ENCODE results near the gene ARHGEF4. TPM values are rescaled to one million over a fixed set of nuclear protein-coding genes. Genes with fewer than 3 reads are reported as not detected.

The ARHGEF4 gene
- total RNA-seq, 1 experiment from 2014 or later, result 12.6 TPM

- Histone ChIP-seq H2BK20ac (ENCODE audit: low read depth, low read length, poor library complexity, severe bottlenecking) (no peak overlapping the region), H3K4ac (ENCODE audit: low read depth, low read length) (no peak overlapping the region), H3K4me1 (ENCODE audit: insufficient read depth, low read length) (peaks cover 2% of the 10 kb centered on the region; the same call in 1 of the 2 replicates), H3K23ac (ENCODE audit: insufficient read length, low read depth, low read length) (no peak overlapping the region), H2BK12ac (ENCODE audit: insufficient read length, low read depth, low read length) (no peak overlapping the region), H4K5ac (ENCODE audit: insufficient read length, low read depth, low read length) (no peak overlapping the region), H3K4me2 (ENCODE audit: insufficient read depth, insufficient read length, low read length) (no peak overlapping the region), H2AFZ (ENCODE audit: low read length) (no peak overlapping the region), H2BK15ac (ENCODE audit: low read depth, low read length) (no peak overlapping the region), H4K91ac (ENCODE audit: insufficient read length, low read depth, low read length) (no peak overlapping the region), H3K79me2 (ENCODE audit: insufficient read depth, low read length) (no peaks in the 10 kb centered on the region), H3K79me1 (ENCODE audit: insufficient read depth, low read depth, low read length, poor library complexity, severe bottlenecking) (no peaks in the 10 kb centered on the region), H3K56ac (ENCODE audit: insufficient read length, low read depth, low read length) (no peak overlapping the region), H3K27ac (ENCODE audit: insufficient read length, low read depth, low read length) (no peak overlapping the region), H2BK120ac (ENCODE audit: low read depth, low read length, poor library complexity, severe bottlenecking) (no peak overlapping the region), H3T11ph (ENCODE audit: low read length) (no peak overlapping the region), H3K27me3 (ENCODE audit: insufficient read depth, low read length) (no peaks in the 10 kb centered on the region), H3K18ac (ENCODE audit: insufficient read length, low read depth, low read length) (no peak overlapping the region), H4K20me1 (ENCODE audit: control insufficient read depth, insufficient read depth, insufficient read length) (peaks cover 3% of the 10 kb centered on the region), H4K8ac (replicated peaks; ENCODE audit: insufficient read length, low read depth, low read length) (no peak overlapping the region), H3K9me3 (ENCODE audit: control insufficient read depth, low read depth, low read length) (no peaks in the 10 kb centered on the region), H3K14ac (ENCODE audit: insufficient read depth, low read length) (no peak overlapping the region), H2AK5ac (ENCODE audit: insufficient read length, low read length) (no peak overlapping the region), H2BK5ac (ENCODE audit: insufficient read length, low read length) (no peak overlapping the region), H3K9ac (ENCODE audit: extremely low read depth, insufficient read length, low read length) (no peak overlapping the region), H3K23me2 (ENCODE audit: insufficient read length, low read depth, low read length, poor library complexity, severe bottlenecking) (no peaks in the 10 kb centered on the region)
- peaks cover 6% of the 10 kb centered on the region for H3K27me3 Mint-ChIP-seq (ENCODE audit: low read depth)
- no peak overlapping the region for H3K27ac Mint-ChIP-seq
- WGBS (ENCODE audit: extremely low coverage, insufficient read length, low lambda C conversion rate), result no CpG with 5 or more reads among the region's 10 CpGs
- H3K4me1 Mint-ChIP-seq, result peaks cover 41 to 57% of the 10 kb centered on the region in 2 experiments
- H3K4me3 Mint-ChIP-seq, result no peak overlapping the region
- H3K9me3 Mint-ChIP-seq, result peaks cover 0 to 3% of the 10 kb centered on the region in 2 experiments; a peak in 2 of 5 replicates
- no peak for TF ChIP-seq CTCF (conservative IDR thresholded peaks at IDR 0.05)
- H3K36me3 Mint-ChIP-seq (ENCODE audit: insufficient read depth in 1 of 3, low read depth in 3 of 3), result no peaks in the 10 kb centered on the region
- no peak for DNase-seq
Observed at GRCh38 chr2:130822766-130823165, 13.9 kb upstream of the ARHGEF4 start.
